H9 (cell line): ENCODE data around the gene EPB41L2. TPM values are rescaled to one million over a fixed set of nuclear protein-coding genes. Genes with fewer than 3 reads are reported as not detected.

Source experiments
- DNase-seq: peaks from one replicate; pipeline ENCODE4 v3.0.0-alpha.2; 2017
- H2AFZ ChIP-seq: one replicate; pipeline ENCODE4 v1.6.1; 2013; ENCODE audit warnings: mild to moderate bottlenecking, low read length, control low read depth, moderate library complexity
- H2AK5ac ChIP-seq: 2 replicates; pipeline ENCODE4 v1.6.1; 2013; ENCODE audit warnings: low read length, control low read depth, mixed read lengths; ENCODE audit not compliant: insufficient read length
- H2BK120ac ChIP-seq: one replicate; pipeline ENCODE4 v1.6.1; 2013; ENCODE audit warnings: low read depth, mild to moderate bottlenecking, low read length, control low read depth, inconsistent platforms; ENCODE audit not compliant: poor library complexity, severe bottlenecking
- H2BK12ac ChIP-seq: 2 replicates; pipeline ENCODE4 v1.6.1; 2013; ENCODE audit warnings: low read length, control low read depth, mixed read lengths, low read depth; ENCODE audit not compliant: insufficient read length
- H2BK15ac ChIP-seq: 2 replicates; pipeline ENCODE4 v1.6.1; 2013; ENCODE audit warnings: low read depth, low read length, control low read depth
- H2BK20ac ChIP-seq: one replicate; pipeline ENCODE4 v1.6.1; 2013; ENCODE audit warnings: low read depth, mild to moderate bottlenecking, low read length, control low read depth, inconsistent platforms; ENCODE audit not compliant: poor library complexity, severe bottlenecking
- H2BK5ac ChIP-seq: 2 replicates; pipeline ENCODE4 v1.6.1; 2013; ENCODE audit warnings: low read length, control low read depth, mixed read lengths; ENCODE audit not compliant: insufficient read length
- H3K14ac ChIP-seq: 2 replicates; pipeline ENCODE4 v1.6.1; 2013; ENCODE audit warnings: low read length, control low read depth; ENCODE audit not compliant: insufficient read depth
- H3K18ac ChIP-seq: 2 replicates; pipeline ENCODE4 v1.6.1; 2013; ENCODE audit warnings: low read depth, mild to moderate bottlenecking, mixed read lengths, low read length, control low read depth; ENCODE audit not compliant: insufficient read length
- H3K23ac ChIP-seq: 2 replicates; pipeline ENCODE4 v1.6.1; 2013; ENCODE audit warnings: low read length, control low read depth, mixed read lengths, low read depth; ENCODE audit not compliant: insufficient read length
- H3K23me2 ChIP-seq: 2 replicates; pipeline ENCODE4 v1.6.1; 2013; ENCODE audit warnings: low read depth, mild to moderate bottlenecking, mixed read lengths, low read length, control low read depth; ENCODE audit not compliant: insufficient read length, poor library complexity, severe bottlenecking
- H3K27ac ChIP-seq: 2 replicates; pipeline ENCODE4 v1.5.1; 2013; ENCODE audit warnings: low read length, control low read depth, mixed read lengths, low read depth; ENCODE audit not compliant: insufficient read length
- H3K27me3 ChIP-seq: 2 replicates; pipeline ENCODE4 v1.6.1; 2013; ENCODE audit warnings: low read length, control low read depth, inconsistent platforms; ENCODE audit not compliant: insufficient read depth
- H3K4ac ChIP-seq: 2 replicates; pipeline ENCODE4 v1.6.1; 2013; ENCODE audit warnings: low read depth, mild to moderate bottlenecking, control low read depth, inconsistent platforms, low read length, moderate library complexity
- H3K4me1 ChIP-seq: 2 replicates; pipeline ENCODE4 v1.6.1; 2013; ENCODE audit warnings: low read length, control low read depth, inconsistent platforms; ENCODE audit not compliant: insufficient read depth
- H3K4me2 ChIP-seq: 2 replicates; pipeline ENCODE4 v1.6.1; 2013; ENCODE audit warnings: low read length, control low read depth, mixed read lengths; ENCODE audit not compliant: insufficient read length, insufficient read depth
- H3K56ac ChIP-seq: 2 replicates; pipeline ENCODE4 v1.6.1; 2013; ENCODE audit warnings: low read depth, mild to moderate bottlenecking, mixed read lengths, low read length, control low read depth; ENCODE audit not compliant: insufficient read length
- H3K79me1 ChIP-seq: 2 replicates; pipeline ENCODE4 v1.6.1; 2013; ENCODE audit warnings: low read depth, mild to moderate bottlenecking, moderate library complexity, low read length, control low read depth, inconsistent platforms; ENCODE audit not compliant: insufficient read depth, poor library complexity, severe bottlenecking
- H3K79me2 ChIP-seq: 2 replicates; pipeline ENCODE4 v1.6.1; 2013; ENCODE audit warnings: low read length, control low read depth, inconsistent platforms; ENCODE audit not compliant: insufficient read depth
- H3K9ac ChIP-seq: 2 replicates; pipeline ENCODE4 v1.6.1; 2013; ENCODE audit warnings: low read length, control low read depth, mixed read lengths; ENCODE audit not compliant: insufficient read length; ENCODE audit errors: extremely low read depth
- H3K9me3 ChIP-seq: one replicate; pipeline ENCODE4 v1.6.1; 2013; ENCODE audit warnings: low read depth, low read length, inconsistent platforms; ENCODE audit not compliant: control insufficient read depth
- H3T11ph ChIP-seq: one replicate; pipeline ENCODE4 v1.6.1; 2013; ENCODE audit warnings: mild to moderate bottlenecking, low read length, control low read depth, inconsistent platforms
- H4K20me1 ChIP-seq: one replicate; pipeline ENCODE4 v1.6.1; 2013; ENCODE audit not compliant: control insufficient read depth, insufficient read length, insufficient read depth
- H4K5ac ChIP-seq: 2 replicates; pipeline ENCODE4 v1.6.1; 2013; ENCODE audit warnings: low read depth, mild to moderate bottlenecking, mixed read lengths, low read length, control low read depth; ENCODE audit not compliant: insufficient read length
- H4K8ac ChIP-seq: replicated peaks from 2 replicates; pipeline ENCODE4 v1.6.1; 2013; ENCODE audit warnings: low read length, control low read depth, mixed read lengths, low read depth; ENCODE audit not compliant: insufficient read length
- H4K91ac ChIP-seq: 2 replicates; pipeline ENCODE4 v1.6.1; 2013; ENCODE audit warnings: low read depth, mild to moderate bottlenecking, moderate library complexity, mixed read lengths, low read length, control low read depth; ENCODE audit not compliant: insufficient read length
- H3K27ac Mint-ChIP-seq, 3 experiments: 2 replicates in 2 of 3; 3 replicates in 1 of 3; pipeline ENCODE4 v1.8.0; 2020 to 2021; ENCODE audit warnings: mixed read lengths in 3 of 3, mild to moderate bottlenecking in 1 of 3, moderate library complexity in 1 of 3
- H3K27me3 Mint-ChIP-seq: 2 replicates; pipeline ENCODE4 v1.8.0; 2021; ENCODE audit warnings: low read depth, mild to moderate bottlenecking, moderate library complexity, mixed read lengths
- H3K36me3 Mint-ChIP-seq, 3 experiments: 2 replicates in 2 of 3; 3 replicates in 1 of 3; pipeline ENCODE4 v1.8.0; 2020 to 2021; ENCODE audit warnings: low read depth in 3 of 3, mixed read lengths in 3 of 3; ENCODE audit not compliant: insufficient read depth in 1 of 3
- H3K4me1 Mint-ChIP-seq, 2 experiments: 2 replicates each; pipeline ENCODE4 v1.8.0; 2020; ENCODE audit warnings: mixed read lengths in 2 of 2
- H3K4me3 Mint-ChIP-seq, 2 experiments: 2 replicates in 1 of 2; 3 replicates in 1 of 2; pipeline ENCODE4 v1.8.0; 2020 to 2021; ENCODE audit warnings: mild to moderate bottlenecking in 2 of 2, mixed read lengths in 2 of 2, moderate library complexity in 1 of 2
- H3K9me3 Mint-ChIP-seq, 2 experiments: 2 replicates in 1 of 2; 3 replicates in 1 of 2; pipeline ENCODE4 v1.8.0; 2020; ENCODE audit warnings: mild to moderate bottlenecking in 2 of 2, mixed read lengths in 2 of 2, moderate library complexity in 1 of 2
- CTCF ChIP-seq: fragments of 200-600 bp; sonication (generic); conservative IDR thresholded peaks from 3 replicates; pipeline ENCODE4 v1.8.0; 2021; ENCODE audit warnings: antibody characterized with exemption, mild to moderate bottlenecking
- WGBS: extraction: QIAGEN DNeasy Blood & Tissue Kit; methylation state at CpG from one replicate; pipeline ENCODE4 v1.1.7; 2013; ENCODE audit warnings: missing lambda C conversion rate, low lambda C conversion rate, mixed read lengths; ENCODE audit not compliant: insufficient read length; ENCODE audit errors: extremely low coverage; 5-methylcytosine and 5-hydroxymethylcytosine counted together
- total RNA-seq: library from RNA; stranded (reverse); gene quantifications from 2 replicates; pipeline ENCODE4 v1.2.1, GENCODE V29; 2021

The EPB41L2 gene
- total RNA-seq, 1 experiment from 2014 or later, result 90.2 TPM

- Histone ChIP-seq H4K91ac (no peak overlapping the region), H3K27me3 (no peaks in the 10 kb centered on the region), H3K4ac (no peak overlapping the region), H2AK5ac (no peak overlapping the region), H4K20me1 (no peaks in the 10 kb centered on the region), H3K23me2 (no peaks in the 10 kb centered on the region), H2BK15ac (no peak overlapping the region), H2BK20ac (no peak overlapping the region), H3T11ph (no peak overlapping the region), H3K4me2 (no peak overlapping the region), H2BK120ac (no peak overlapping the region), H3K9ac (no peak overlapping the region), H3K79me2 (no peaks in the 10 kb centered on the region), H3K4me1 (no peaks in the 10 kb centered on the region), H3K56ac (no peak overlapping the region), H3K9me3 (no peaks in the 10 kb centered on the region), H3K27ac (no peak overlapping the region), H2BK12ac (no peak overlapping the region), H3K18ac (no peak overlapping the region), H2BK5ac (no peak overlapping the region), H3K23ac (no peak overlapping the region), H4K5ac (no peak overlapping the region), H3K79me1 (no peaks in the 10 kb centered on the region), H4K8ac (no peak overlapping the region), H3K14ac (no peak overlapping the region), H2AFZ (no peak overlapping the region)
- H3K4me1 Mint-ChIP-seq, result peaks cover 10 to 11% of the 10 kb centered on the region in 2 experiments
- TF ChIP-seq CTCF, result no peak
- no peak overlapping the region for H3K27ac Mint-ChIP-seq
- H3K36me3 Mint-ChIP-seq, result peaks cover 5 to 7% (median 6%) of the 10 kb centered on the region in 3 experiments; a peak in 4 of 7 replicates
- no peaks in the 10 kb centered on the region for H3K27me3 Mint-ChIP-seq
- WGBS, result no CpG with 5 or more reads among the region's 5 CpGs
- H3K4me3 Mint-ChIP-seq, result no peak overlapping the region
- H3K9me3 Mint-ChIP-seq, result no peaks in the 10 kb centered on the region
- DNase-seq, result no peak
Measured at GRCh38 chr6:130873746-130874145, 189.3 kb downstream of the EPB41L2 start.
